Stimulated activated naive B cell treated with anti-CD40 and anti-IgM and Interleukin-4, amounts not matched to agents 10 μg/mL and 1 μg/mL and 100 μg/mL, for 72 hours (primary cell): Measurements from ENCODE around the gene CPNE1.

ENCODE experiments used
- ATAC-seq, 2 donors: fragments of 150-1000 bp; cut with Tn5 transposase; replicated peaks; 2 replicates each; pipeline ENCODE4 v1.10.0; 2021; ENCODE audit warnings: moderate library complexity in 1 of 2
- DNase-seq: peaks from one replicate; pipeline ENCODE4 v3.0.0; 2021
- H3K27ac Mint-ChIP-seq: one replicate; pipeline ENCODE4 v1.8.0; 2022; ENCODE audit warnings: mild to moderate bottlenecking, mixed read lengths
- H3K27me3 Mint-ChIP-seq, 2 donors: one replicate each; pipeline ENCODE4 v1.8.0; 2022; ENCODE audit warnings: mixed read lengths in 2 of 2
- H3K36me3 Mint-ChIP-seq, 2 donors: one replicate each; pipeline ENCODE4 v1.8.0; 2022; ENCODE audit warnings: mixed read lengths in 2 of 2, mild to moderate bottlenecking in 1 of 2
- H3K4me1 Mint-ChIP-seq, 2 donors: one replicate each; pipeline ENCODE4 v1.8.0; 2022; ENCODE audit warnings: mixed read lengths in 2 of 2, mild to moderate bottlenecking in 1 of 2
- H3K4me3 Mint-ChIP-seq, 2 donors: one replicate each; pipeline ENCODE4 v1.8.0; 2022; ENCODE audit warnings: mild to moderate bottlenecking in 2 of 2, mixed read lengths in 2 of 2, moderate library complexity in 1 of 2
- H3K9me3 Mint-ChIP-seq, 2 donors: one replicate each; pipeline ENCODE4 v1.8.0; 2022; ENCODE audit warnings: mixed read lengths in 2 of 2, mild to moderate bottlenecking in 1 of 2

Gene CPNE1

DNA sequence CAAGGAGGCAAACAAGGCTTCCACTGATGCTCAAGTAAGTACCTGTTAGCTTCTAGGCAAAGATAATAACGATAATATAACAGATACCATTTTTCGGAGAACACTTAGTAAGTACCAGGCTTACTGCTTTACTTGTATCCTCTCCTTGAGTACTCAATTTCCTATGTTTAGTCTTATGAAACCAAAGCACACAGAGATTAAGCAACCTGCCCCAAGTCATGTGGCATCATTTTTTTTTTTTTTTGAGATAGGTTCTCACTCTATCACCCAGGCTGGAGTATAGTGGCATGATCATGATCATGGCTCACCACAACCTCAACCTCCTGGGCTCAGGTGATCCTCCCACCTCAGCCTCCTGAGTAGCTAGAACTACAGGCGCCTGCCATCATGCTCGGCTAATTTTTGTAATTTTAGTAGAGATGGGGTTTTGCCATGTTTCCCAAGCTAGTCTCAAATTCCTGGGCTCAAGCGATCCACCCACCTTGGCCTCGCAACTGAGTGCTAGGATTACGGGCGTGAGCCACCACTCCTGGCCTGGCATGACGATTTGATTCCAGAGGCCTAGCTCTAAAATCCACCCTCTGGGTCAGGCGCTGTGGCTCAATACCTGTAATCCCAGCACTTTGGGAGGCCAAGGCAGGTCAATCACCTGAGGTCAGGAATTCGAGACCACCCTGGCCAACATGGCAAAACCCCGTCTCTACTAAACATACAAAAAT, 35.1 kb downstream of the CPNE1 start:
- Mint-ChIP-seq H3K27me3 (no peaks in the 10 kb centered on the region), H3K9me3 (no peaks in the 10 kb centered on the region), H3K4me1 (peaks cover 3 to 8% of the 10 kb centered on the region in 2 donors), H3K4me3 (no peak overlapping the region), H3K27ac (no peak overlapping the region), H3K36me3 (peaks cover 36 to 62% of the 10 kb centered on the region in 2 donors)
- ATAC-seq: no peak
- DNase-seq: no peak

DNA sequence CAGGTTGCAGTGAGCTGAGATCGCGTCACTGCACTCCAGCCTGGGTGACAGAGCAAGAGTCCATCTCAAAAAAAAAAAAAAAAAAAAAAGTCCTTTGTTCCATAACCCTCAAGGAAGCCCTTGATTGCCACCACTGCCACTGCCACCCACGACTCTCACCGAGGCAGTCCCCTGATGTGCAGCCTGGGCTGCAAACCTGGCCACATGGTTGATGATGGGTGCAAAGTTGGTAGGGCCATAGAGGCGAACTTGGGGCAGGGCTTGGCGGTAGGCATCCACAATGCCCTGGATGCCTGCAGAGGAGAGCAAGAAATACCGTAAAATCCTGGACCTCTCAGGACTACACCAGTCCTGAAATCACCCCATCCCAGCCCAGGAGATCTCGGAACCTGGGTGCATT, 37.6 kb downstream of the CPNE1 start:
- no peaks in the 10 kb centered on the region for H3K4me1 Mint-ChIP-seq
- ATAC-seq: no peak
- DNase-seq: no peak
- H3K27me3 Mint-ChIP-seq: no peaks in the 10 kb centered on the region
- no peaks in the 10 kb centered on the region for H3K9me3 Mint-ChIP-seq
- peaks cover 25 to 47% of the 10 kb centered on the region in 2 donors for H3K36me3 Mint-ChIP-seq
- H3K27ac Mint-ChIP-seq: no peak overlapping the region
- H3K4me3 Mint-ChIP-seq: no peak overlapping the region

DNA sequence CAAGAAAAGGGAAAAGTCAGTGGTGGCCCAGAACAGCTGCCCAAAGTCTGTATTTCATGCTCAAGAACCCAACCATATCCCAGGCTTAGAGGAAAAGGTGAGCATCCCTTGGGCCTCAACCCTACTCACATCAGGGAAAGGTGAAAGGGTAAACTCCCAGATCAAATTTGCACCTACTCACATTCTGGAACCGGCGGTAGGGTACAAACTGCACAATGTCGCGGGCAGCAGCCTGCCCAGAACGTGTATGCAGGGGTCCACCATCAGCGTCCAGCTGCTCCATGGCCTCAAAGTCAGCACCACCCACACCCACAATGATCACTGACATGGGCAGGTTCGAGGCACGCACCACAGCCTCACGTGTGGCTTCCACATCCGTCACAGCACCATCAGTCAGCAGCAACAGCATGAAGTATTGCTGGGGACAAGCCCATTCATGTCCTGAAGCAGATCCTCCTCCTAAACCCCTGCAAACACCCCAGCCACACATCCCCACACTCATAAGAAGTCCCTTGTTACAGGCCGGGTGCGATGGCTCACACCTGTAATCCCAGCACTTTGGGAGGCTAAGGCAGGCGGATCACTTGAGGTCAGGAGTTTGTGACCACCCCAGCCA, 38.2 kb downstream of the CPNE1 start:
- H3K27ac Mint-ChIP-seq: peak overlapping the region; percentile 28

DNA sequence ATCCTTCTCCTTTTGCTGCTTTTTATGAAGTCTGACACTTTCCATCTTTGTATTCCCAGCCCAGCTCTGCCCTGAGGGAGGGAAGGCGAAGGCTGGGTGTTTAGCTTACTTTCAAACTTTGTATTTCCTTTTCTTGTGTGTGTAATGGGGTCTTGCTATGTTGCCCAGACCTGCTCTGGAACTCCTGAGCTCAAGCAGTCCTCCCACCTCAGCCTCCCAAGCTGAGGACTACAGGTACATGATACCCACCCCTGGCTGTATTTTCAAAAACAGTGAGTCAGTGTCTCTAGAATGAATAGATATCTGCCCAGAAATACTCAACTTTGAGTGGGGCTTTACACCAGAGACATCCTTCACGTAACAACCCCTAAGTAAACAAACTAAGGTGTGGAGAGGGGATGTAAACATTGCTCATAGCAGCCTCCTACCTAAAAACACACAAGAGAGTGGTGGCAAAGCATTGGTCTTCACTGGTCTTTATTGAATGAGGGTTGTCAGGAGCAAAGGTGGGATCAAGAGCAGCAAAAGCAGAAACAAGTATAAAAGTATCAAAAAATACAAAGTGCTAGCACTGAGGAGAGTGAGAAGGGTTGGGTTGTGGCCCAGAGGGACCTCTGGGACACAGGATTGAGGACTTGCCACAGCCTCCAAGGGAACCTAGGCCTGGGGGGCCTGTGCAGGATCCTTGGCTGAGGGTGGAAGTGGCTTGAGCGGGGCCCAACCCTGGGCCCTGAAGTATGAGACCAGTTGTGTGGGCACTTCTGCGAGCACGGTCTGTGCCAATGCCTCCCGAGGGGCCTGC, 38.9 kb downstream of the CPNE1 start:
- H3K36me3 Mint-ChIP-seq: peaks cover 27 to 46% of the 10 kb centered on the region in 2 donors
- H3K9me3 Mint-ChIP-seq: no peaks in the 10 kb centered on the region
- no peak for DNase-seq
- no peak overlapping the region for H3K4me3 Mint-ChIP-seq
- H3K4me1 Mint-ChIP-seq: peaks cover 0 to 4% of the 10 kb centered on the region in 2 donors
- ATAC-seq: no peak
- no peaks in the 10 kb centered on the region for H3K27me3 Mint-ChIP-seq
- peak overlapping the region; percentile 11 for H3K27ac Mint-ChIP-seq

More for the DNA sequence above, 38.2 kb downstream of the CPNE1 start:
- ATAC-seq: no peak
- peaks cover 26 to 48% of the 10 kb centered on the region in 2 donors for H3K36me3 Mint-ChIP-seq
- no peaks in the 10 kb centered on the region for H3K27me3 Mint-ChIP-seq
- DNase-seq: no peak
- H3K4me3 Mint-ChIP-seq: no peak overlapping the region
- no peaks in the 10 kb centered on the region for H3K4me1 Mint-ChIP-seq
- no peaks in the 10 kb centered on the region for H3K9me3 Mint-ChIP-seq

DNA sequence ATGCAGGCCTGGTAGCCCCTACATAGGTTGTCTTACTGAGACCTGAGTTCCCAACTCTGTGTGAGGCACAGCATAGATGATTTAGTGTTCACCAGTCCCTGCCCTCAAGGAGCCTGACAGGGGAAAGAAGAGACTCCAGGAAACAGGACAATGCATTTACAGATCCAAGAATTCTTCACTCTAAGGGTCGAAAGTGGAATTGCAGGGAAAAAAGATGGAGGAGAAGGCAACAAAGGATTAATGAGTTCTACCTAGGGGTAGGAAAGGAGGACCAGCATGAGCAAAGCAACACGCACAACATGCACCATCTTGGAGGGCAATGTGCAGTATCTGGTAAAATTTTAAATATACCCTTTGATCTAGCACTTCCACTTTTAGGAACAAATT, 43.1 kb downstream of the CPNE1 start:
- Mint-ChIP-seq H3K27me3 (peaks cover 0 to 6% of the 10 kb centered on the region in 2 donors), H3K9me3 (no peaks in the 10 kb centered on the region), H3K4me3 (no peak overlapping the region), H3K4me1 (peaks cover 29 to 37% of the 10 kb centered on the region in 2 donors), H3K36me3 (peaks cover 15 to 26% of the 10 kb centered on the region in 2 donors), H3K27ac (no peak overlapping the region)
- DNase-seq: no peak
- no peak for ATAC-seq

DNA sequence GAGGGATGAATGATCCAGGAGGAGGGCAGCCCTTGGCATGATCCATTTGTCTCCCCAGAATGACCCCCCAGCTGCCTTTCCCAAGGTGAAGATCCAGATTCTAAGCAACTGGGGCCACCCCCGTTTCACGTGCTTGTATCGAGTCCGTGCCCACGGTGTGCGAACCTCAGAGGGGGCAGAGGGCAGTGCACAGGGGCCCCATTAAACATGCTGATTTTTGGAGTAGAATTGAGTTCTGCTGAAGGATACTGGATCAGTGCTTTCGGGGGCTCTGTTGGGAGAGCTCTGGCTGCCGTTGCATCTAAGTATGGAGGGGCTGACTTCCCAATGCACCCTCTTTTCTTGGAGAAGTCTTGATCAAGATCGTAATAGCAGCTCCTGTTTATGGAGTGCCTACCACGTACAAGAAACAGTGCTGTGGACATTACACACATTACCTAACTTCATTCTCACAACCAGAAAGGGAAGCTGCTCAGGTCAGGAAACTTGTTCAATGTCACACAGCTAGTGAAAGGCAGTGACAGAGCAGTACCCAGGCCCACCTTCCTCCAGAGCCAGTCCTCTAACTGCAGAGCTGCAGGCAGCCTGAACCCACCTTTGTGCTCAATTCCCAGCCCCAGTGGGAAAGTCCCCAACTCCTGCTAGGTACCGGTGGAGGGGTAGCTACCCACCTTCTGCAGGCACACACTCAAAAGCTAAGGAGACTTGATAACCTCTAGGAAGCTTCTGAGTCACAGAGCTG, 43.7 kb downstream of the CPNE1 start:
- ATAC-seq: no peak
- no peak for DNase-seq
- Mint-ChIP-seq H3K4me3 (no peak overlapping the region), H3K36me3 (peaks cover 11 to 20% of the 10 kb centered on the region in 2 donors), H3K27me3 (peaks cover 0 to 6% of the 10 kb centered on the region in 2 donors), H3K27ac (no peak overlapping the region), H3K9me3 (no peaks in the 10 kb centered on the region), H3K4me1 (peaks cover 29 to 41% of the 10 kb centered on the region in 2 donors)

DNA sequence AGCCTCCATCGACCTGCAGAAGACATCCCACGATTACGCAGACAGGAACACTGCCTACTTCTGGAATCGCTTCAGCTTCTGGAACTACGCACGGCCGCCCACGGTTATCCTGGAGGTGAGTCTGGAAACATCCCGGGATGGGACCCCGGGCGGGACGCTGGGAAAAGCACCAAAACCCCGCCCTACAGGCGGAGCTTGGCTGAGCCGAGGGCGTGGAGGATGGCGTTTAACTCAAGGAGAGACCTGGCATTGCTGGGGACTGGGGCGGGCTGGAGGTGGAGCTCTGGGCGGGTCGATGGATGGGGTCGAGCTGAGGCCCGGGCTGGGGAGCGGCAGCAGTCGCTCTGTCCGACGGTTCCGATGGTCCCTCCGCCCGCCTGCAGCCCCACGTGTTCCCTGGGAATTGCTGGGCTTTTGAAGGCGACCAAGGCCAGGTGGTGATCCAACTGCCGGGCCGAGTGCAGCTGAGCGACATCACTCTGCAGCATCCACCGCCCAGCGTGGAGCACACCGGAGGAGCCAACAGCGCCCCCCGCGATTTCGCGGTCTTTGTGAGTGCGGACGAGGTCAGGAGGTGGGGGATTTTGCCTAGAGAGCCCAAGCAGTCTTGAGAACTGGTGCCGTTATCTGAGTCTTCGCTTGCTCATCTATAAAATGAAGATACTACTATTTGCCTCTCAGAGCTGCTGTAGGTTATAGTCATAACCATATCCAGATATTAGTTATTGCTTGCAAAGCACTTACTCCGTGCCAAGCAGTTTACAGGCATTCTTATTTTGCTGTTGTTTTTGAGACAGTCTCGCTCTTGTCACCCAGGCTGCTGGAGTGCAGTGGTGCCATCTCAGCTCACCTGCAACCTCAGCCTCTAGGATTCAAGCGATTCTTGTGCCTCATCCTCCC, 45.3 kb downstream of the CPNE1 start:
- H3K27me3 Mint-ChIP-seq: peaks cover 0 to 6% of the 10 kb centered on the region in 2 donors
- H3K4me1 Mint-ChIP-seq: peaks cover 35 to 56% of the 10 kb centered on the region in 2 donors
- no peaks in the 10 kb centered on the region for H3K9me3 Mint-ChIP-seq
- H3K27ac Mint-ChIP-seq: peak overlapping the region; percentile 90
- DNase-seq (peak; percentile 70), ATAC-seq (peak; percentile 51 to 53)
- peaks cover 4 to 10% of the 10 kb centered on the region in 2 donors for H3K36me3 Mint-ChIP-seq
- H3K4me3 Mint-ChIP-seq: peak overlapping the region; percentile 91 to 95

DNA sequence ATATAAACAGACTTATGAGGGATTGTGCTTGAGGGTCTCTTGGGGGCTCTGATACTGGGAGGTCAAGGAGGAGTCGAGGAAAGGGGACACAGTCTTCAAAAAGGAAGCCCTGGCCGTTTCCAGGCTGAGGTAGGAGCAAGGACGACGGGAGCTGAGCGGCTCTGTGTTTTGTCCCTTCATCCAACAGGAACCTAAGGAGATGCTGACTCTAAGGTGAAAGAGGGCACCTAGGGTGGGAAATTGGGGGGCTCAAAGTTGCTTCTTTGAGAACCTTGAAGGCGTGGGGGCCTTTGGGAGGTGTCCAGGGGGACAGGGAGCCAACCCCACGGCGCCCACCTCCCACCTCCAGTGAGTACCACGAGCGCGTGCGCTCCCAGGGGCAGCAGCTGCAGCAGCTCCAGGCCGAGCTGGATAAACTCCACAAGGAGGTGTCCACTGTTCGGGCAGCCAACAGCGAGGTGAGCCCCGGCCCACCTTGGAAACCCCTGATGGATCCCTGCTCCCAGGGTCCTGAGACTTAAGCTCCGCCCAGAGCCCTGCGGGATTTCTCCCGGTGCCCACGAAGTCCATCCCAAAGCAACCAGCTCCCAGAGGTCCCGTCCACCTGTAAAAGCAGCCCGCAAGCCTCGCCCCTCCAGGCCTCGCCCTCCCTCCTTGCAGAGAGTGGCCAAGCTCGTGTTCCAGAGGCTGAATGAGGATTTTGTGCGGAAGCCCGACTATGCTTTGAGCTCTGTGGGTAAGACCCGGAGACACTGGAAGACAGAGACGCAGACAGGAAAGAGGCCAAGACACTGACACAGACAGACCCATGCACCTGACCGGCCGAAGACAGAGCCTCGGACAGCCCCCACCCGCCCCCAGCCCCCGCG, 46.2 kb downstream of the CPNE1 start:
- DNase-seq (peak; percentile 15), ATAC-seq (no peak)
- H3K36me3 Mint-ChIP-seq: peaks cover 4 to 10% of the 10 kb centered on the region in 2 donors
- H3K27ac Mint-ChIP-seq: peak overlapping the region; percentile 75
- H3K27me3 Mint-ChIP-seq: peaks cover 0 to 6% of the 10 kb centered on the region in 2 donors
- peak overlapping the region; percentile 91 to 95 for H3K4me3 Mint-ChIP-seq
- H3K9me3 Mint-ChIP-seq: no peaks in the 10 kb centered on the region
- H3K4me1 Mint-ChIP-seq: peaks cover 36 to 62% of the 10 kb centered on the region in 2 donors

DNA sequence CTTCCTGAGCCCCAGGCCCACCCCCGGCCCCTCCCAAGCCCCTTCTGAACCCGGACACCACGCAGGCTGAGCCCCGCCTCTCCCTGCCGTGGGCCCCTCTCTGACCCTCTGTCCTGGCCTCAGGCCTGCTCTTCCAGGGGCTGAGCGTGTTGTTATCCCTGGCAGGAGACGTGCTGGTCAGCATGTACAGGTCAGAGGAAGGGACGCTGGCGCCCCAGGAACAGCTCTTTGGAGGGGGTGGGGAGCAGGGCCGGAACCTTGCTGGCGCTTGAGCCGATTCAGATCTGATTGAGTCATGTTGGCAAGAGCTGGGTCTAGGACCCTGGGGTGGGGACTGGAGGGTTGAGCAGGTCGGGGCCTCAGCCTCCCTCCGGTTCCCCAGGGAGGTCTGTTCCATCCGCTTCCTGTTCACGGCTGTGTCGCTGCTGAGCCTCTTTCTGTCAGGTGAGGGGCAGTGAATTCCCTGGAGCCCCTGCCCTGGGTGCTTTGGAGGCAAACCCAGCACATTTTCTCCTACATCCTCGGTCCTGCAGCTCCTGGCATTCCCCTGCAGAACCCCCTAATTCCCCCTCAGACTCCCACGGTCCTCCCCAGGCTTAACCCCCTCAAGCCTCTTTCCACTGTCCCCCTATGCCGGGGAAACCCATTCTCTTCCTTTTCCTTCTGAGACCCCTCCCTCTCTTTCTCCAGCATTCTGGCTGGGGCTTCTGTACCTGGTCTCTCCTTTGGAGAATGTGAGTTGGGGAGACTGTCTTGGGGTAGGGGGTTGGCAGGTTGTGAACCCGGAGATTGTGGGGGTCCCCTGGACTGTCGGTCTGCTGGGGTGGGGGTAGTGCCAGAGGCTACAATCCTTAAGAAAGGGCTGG, 47.1 kb downstream of the CPNE1 start:
- H3K9me3 Mint-ChIP-seq: no peaks in the 10 kb centered on the region
- H3K4me3 Mint-ChIP-seq: peak overlapping the region; percentile 91 to 95
- peaks cover 0 to 6% of the 10 kb centered on the region in 2 donors for H3K27me3 Mint-ChIP-seq
- peaks cover 37 to 64% of the 10 kb centered on the region in 2 donors for H3K4me1 Mint-ChIP-seq
- H3K36me3 Mint-ChIP-seq: peaks cover 2 to 10% of the 10 kb centered on the region in 2 donors
- ATAC-seq (peak; percentile 2 to 11), DNase-seq (peak; percentile 55)
- H3K27ac Mint-ChIP-seq: peak overlapping the region; percentile 85

DNA sequence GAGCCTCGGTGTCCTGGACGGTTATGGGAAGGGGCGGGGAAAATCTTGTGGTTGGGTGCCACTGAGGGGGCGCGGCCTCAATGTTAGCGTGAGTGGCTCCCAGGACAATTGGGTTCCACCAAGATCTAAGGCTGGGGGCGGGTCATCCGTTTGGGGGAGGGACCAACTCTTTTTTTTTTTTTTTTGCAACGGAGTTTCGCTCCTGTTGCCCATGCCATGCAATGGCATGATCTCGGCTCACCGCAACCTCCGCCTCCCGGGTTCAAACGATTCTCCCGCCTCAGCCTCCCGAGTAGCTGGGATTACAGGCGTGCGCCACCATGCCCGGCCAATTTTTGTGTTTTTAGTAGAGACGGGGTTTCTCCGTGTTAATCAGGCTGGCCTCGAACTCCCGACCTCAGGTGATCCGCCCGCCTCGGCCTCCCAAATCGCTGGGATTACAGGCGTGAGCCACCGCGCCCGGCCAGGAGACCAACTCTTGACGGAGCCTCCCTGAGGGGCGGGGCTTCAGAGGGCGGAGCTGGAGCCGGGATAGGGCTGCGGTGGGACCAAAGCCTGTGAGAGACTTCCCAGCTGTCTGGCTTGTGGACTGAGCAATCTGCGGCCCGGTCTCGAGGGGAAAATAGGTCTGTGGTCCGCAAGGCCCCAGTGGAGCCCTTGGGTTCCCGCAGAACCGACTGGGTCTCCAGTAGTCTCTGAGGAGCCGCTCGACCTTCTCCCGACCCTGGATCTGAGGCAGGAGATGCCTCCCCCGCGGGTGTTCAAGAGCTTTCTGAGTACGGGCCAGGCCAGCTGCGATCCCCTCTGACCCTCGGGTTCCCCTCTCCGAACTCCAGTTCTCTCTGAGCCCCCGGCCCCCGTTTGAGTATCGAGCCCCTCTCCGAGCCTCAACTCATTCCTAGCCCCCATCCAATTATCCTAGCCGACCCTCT, 48.0 kb downstream of the CPNE1 start:
- ATAC-seq: no peak
- DNase-seq: peak; percentile 52
- peaks cover 2 to 9% of the 10 kb centered on the region in 2 donors for H3K36me3 Mint-ChIP-seq
- no peaks in the 10 kb centered on the region for H3K9me3 Mint-ChIP-seq
- peak overlapping the region; percentile 91 to 95 for H3K4me3 Mint-ChIP-seq
- H3K4me1 Mint-ChIP-seq: peaks cover 40 to 73% of the 10 kb centered on the region in 2 donors
- peaks cover 0 to 6% of the 10 kb centered on the region in 2 donors for H3K27me3 Mint-ChIP-seq
- peak overlapping the region; percentile 91 for H3K27ac Mint-ChIP-seq
